Right renal pelvis (tissue), 4 donors: Measurements from ENCODE around the gene VPS41. TPM values are rescaled to one million over a fixed set of nuclear protein-coding genes. Genes with fewer than 3 reads are reported as not detected.

Experiments used
- DNase-seq, 4 donors: peaks; one replicate each; pipeline ENCODE4 v3.0.0-alpha.2; 2013; ENCODE audit warnings: low read depth in 4 of 4, low spot score in 3 of 4, missing footprints in 1 of 4
- polyA plus RNA-seq, 4 donors: library from polyadenylated mRNA; unstranded; fragments of 120-200 nt; gene quantifications; one replicate each; pipeline ENCODE4 v1.2.1, GENCODE V29; 2013; ENCODE audit not compliant: insufficient read length in 4 of 4

Gene VPS41
- polyA plus RNA-seq, 4 donors = 58.6 to 86.0 (median 79.3) TPM

- no peak for DNase-seq
Measured at GRCh38 chr7:38744746-38745145, 164.2 kb downstream of the VPS41 start.

DNA sequence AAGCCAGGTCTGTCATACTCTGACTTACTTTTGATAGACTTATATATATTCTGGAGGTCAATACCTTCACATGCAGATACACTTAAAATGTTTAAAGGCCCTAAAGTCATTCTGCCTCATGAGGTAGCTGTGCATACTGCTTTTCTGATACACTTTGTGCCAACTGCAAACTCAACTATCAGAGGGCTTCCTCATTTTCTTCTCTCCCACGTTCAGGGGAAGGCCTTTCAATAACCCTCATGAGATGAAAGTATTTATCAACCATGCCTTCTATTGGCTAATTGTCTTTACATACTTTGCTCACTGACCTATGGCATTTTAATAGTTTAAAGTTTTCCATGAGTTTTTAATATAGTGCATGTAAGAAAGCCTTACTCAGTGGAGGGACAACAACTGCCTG, 165.1 kb downstream of the VPS41 start:
- DNase-seq = no peak

- DNase-seq = no peak
Measured at GRCh38 chr7:38740041-38740440, 168.9 kb downstream of the VPS41 start.

DNA sequence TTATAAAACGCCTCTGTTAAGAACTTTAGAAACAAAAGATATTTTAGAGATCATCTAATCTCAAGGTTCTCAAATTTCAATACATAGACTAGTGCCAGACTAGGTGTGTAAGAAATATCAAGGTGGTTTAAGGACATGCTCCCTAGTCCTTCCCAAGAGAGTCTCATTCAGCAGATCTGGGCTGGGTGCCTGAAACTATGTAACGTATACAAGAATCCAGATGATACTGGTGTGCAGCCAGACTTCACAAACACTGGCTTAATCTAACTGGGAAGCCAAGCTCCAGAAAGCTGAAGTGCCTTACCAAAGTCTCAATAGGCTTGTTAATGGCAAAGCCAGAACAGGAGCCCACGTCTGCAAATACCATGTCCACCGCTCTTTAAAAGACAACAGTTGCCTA, 172.9 kb downstream of the VPS41 start:
- no peak for DNase-seq

DNA sequence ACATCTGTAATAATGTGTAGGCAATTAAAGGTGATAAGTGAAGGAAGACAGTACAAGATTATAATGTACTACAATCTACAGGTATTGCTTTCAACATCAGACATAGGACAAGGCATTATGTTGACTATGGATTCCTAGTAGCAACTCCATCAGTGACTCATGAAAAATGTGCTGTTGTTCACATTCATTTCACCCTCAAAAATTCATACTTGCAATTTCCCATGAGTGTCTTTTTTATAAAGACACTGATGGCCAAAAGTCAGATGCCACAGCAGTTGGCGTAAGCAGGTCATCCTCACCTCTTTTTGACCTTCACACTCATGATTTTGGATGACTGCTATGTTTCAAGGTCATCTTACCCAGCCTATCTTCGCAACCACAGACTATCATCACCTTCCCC, 177.8 kb downstream of the VPS41 start:
- DNase-seq = no peak

GRCh38 chr7:38728145-38728544, 180.8 kb downstream of the VPS41 start:
- DNase-seq = no peak

- DNase-seq = no peak
Measured at GRCh38 chr7:38727184-38727940, 181.6 kb downstream of the VPS41 start.

DNA sequence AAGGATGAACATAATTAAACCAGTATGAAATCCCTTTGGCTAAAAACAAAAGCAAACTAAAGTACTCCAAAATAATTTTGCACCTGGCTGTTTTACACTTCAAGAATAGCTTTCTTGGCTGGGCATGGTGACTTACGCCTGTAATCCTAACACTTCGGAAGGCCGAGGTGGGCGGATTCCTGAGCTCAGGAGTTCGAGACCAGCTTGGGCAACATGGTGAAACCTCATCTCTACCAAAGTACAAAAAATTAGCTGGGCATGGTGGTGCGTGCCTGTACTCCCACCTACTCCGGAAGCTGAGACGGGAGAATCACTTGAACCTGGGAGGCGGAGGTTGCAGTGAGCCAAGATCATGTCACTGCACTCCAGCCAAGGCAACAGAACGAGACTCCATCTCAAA, 185.7 kb downstream of the VPS41 start:
- DNase-seq = no peak

GRCh38 chr7:38716397-38716796, 192.6 kb downstream of the VPS41 start:
- no peak for DNase-seq

GRCh38 chr7:38709123-38709522, 199.9 kb downstream of the VPS41 start:
- DNase-seq = no peak

- DNase-seq = no peak
Measured at GRCh38 chr7:38704751-38705150, 204.2 kb downstream of the VPS41 start.

DNA sequence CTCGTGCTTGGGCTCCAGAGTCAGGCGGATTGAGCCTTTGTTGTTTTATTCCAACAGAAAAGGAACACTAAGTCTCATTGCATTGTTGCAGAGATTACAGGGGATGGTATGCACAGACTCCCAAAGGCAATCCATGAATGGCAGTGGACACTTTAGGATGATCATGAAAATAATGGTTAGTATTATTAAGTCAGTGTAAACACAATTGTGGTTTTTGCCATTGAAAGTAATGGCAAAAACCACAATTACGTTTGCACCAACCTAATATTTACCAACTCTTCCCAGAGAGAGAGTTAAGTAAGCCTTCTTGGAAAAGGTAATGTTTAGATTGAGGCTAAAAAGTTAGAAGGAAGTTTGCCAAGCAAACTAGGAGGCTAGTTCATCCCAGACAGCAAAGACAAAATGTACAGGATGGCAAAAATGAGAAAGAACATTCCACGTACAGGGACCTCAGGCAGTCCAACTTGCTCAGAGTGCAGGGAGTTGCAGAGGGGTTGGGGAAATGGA, 204.9 kb downstream of the VPS41 start:
- DNase-seq = no peak

GRCh38 chr7:38703093-38703492, 205.9 kb downstream of the VPS41 start:
- DNase-seq = no peak

DNA sequence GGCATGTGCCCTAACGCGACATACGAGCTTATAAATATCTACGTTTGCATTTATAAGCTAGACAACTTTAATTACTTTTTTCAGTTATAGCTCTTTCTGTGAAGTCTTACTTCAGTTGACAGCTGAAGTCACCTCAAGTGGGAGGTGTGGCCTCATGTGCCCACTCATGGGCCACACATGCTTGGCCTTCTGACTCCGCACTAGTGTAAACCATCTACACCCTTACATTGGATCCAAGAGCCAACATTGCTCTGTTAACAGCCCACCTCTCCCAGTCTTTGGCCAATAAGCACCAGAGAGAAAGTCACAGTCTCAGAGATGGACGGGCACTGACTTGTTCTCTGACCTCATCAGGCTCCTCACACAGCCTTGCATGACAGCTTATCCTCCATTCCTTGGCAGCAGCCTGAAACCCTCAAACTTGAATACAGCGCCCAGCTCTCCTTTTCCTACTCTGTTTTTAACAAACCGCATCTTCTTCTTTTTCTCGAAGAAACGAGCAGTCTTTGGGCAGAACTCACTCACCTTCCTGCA, 206.9 kb downstream of the VPS41 start:
- DNase-seq = no peak

- DNase-seq = no peak
Measured at GRCh38 chr7:38700116-38700515, 208.9 kb downstream of the VPS41 start.

DNA sequence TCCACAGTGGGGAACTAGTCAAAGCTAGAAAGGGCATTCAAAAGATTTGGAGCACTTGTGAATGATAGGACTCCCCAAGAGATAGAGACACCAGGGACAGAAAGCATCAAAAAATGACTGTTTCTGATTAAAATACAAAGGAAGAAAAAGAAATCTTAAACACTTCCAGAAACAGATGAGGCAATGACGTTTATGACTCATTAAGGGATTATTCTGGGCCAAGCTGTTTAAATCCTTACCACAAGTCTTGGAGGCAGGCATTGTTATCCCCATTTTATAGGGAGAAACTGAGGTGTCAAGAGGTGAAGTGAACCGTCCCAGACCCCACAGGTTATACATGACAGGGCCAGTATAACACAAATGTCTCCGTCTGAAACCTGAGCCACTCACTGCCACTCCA, 209.5 kb downstream of the VPS41 start:
- no peak for DNase-seq

GRCh38 chr7:38694326-38694725, 214.7 kb downstream of the VPS41 start:
- DNase-seq = no peak

- DNase-seq = no peak
Measured at GRCh38 chr7:38686888-38687287, 222.1 kb downstream of the VPS41 start.

DNA sequence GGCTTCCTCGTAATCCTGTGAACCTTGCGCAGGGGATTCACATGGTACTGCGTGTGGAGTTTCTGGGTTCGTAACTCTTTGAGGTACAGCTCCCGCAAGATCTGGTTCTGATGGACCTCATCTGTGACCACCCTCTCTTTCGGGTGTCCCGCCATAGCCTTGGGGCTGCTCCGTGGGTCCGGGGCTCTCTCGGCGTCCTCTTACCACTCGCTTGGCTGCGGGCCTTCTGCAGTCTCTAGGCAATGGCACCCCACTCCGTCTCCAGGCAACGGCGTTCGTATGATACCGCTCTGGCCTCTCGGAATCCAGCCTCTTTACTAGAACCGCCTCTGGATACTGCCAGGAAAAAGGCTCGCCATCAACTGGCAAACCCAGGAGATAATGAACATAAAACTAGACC, 223.1 kb downstream of the VPS41 start:
- DNase-seq = no peak

DNA sequence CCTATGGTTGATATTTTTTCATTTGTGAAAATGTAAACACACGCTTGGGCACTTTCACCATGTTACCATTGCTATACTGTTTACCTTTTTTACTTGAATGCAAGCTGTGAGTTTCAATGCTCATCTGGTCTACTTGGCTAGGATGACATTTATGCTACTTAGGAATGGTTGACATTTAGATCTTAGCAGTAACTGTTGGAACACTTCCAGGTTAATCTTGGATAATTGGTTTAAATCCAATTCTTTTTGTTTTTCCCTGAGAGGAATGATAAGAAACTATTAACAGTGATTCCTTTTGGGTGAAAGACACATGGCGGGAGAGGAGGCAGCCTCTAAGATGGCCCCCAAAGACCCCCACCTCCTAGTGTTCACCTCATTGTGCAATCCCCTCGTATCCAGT, 226.4 kb downstream of the VPS41 start:
- DNase-seq = no peak

- DNase-seq = no peak
Measured at GRCh38 chr7:38681882-38682281, 227.1 kb downstream of the VPS41 start.

DNA sequence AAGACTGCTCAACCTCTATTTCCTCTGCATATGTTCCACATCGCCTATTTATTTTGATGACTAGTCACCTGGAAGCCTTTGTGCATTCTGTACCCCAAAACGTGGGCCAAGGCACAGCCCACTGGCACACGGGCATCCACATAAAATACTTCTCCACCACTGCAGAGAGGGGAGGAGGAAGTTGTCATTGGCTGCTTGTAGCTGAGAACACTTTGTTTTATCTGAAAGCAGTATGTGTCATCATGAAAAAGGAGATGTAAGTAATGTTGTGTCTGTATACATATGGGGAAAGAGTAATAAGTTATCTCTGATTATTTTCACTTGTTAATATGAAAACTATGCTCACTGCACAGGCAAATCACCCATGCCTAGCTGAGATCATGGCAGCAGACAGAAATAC, 229.6 kb downstream of the VPS41 start:
- DNase-seq = no peak

- no peak for DNase-seq
Measured at GRCh38 chr7:38678698-38679054, 230.3 kb downstream of the VPS41 start.
